Activated naive CD4-positive, alpha-beta T cell treated with anti-CD3 and anti-CD28 coated beads, Interleukin-2, amount 50 U/mL, for 16 hours (primary cell): Measurements from ENCODE around the gene ADRM1.

Experiments
- DNase-seq: peaks from one replicate; pipeline ENCODE4 v3.0.0-alpha.2; 2020

ADRM1 gene

DNA sequence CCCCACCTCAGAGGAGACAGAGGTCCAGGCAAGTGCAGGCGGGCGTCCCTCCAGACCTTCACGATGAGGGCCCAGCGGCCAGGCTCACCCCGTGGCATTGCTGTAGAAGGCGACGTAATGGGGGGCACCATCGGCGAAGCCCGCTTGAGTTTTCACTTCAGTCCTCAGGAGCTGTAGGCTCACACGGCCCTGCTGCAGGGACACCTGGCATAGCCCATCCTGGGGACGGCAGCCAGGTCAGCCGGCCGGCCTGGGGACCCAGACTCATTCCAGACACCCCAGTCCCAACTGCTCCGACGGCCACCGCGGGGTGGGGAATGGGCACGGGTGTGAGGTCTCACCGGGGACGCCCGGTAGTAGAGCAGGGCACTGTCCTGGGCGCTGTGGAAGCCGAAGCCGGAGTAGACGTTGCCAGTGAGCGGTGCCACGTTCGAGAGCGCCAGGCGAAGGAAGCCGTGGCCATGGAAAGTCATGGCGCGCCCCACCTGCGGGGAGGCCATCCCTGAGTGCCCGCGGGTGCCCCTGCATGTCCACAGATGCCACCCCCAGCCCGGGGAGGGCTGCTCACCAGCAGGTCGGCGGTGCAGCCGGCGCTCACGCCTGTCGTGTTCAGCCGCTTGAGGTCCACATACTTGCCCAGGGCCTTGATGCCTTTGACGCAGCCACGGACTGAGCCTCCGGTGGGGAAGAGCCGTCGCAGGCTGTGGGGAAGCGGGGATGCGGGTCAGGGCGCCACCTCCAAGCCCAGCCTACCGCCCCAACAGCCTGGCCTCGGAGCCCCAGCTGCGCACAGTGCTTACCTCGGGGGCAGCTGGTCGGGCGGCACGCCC, 9.2 kb downstream of the ADRM1 start:
- no peak for DNase-seq

DNA sequence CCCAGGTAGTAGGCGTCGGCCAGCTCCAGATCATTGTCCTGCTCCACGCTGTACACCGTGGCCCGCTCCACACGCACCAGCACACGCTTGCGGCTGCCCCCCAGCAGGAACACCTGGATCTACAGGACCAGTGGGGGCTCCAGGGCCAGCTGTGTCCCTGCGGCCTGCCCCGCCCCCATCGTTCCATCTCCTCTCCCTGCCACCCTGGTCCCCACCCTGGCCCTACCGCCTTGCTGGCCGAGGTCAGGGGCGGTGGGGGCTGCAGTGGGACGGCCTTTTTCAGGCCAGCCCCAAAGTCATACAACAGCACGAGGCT, 9.8 kb downstream of the ADRM1 start:
- no peak for DNase-seq

DNA sequence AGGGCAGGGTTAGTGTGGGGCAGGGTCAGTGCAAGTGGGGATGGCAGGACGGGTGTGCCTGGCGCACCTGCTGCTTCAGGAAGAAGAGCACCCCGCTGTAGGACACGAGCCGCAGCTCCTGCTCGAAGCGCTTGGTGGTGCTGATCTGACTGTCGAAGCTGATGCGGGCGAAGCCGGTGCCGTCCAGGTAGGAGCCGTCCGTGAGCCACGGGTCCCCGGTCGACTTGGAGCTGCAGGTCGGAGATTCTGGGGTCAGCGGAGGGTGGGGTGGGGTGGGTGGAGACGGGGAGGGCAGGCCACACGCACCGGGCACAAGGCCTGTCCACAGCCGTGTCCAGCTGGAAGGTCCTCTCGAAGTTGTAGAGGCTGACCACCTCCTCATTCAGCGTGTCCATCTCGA, 10.2 kb downstream of the ADRM1 start:
- no peak for DNase-seq

DNA sequence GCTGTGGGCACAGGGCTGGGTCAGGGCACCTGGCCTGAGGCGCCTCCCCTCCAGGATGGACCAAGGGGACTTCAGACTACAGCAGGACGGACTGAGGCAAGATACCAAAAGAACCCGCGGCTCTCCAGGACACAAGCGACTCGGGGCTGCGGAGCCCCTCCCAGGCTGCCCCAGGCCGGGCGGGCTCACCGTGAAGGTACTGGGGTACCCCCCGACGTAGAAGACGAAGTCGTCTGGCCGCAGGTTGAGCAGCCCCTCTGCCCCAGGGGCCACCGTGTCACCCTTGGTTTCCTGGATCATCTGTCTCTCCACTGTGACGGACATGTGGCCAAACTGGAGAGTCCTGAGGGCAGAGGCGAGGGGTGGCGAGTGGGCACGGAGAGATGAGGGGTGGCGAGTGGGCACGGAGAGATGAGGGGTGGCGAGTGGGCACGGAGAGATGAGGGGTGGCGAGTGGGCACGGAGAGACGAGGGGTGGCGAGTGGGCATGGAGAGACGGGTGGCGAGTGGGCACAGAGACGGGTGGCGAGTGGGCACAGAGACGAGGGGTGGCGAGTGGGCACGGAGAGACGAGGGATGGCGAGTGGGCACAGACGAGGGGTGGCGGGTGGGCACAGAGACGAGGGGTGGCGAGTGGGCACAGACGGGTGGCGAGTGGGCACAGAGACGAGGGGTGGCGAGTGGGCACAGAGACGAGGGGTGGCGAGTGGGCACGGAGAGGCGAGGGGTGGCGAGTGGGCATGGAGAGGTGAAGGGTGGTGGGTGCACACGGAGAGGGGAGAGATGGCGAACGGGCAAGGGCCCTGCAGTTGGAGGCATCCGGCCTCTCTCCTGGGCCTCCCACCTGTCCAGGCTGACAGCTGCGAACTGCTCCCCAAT, 10.9 kb downstream of the ADRM1 start:
- no peak for DNase-seq

DNA sequence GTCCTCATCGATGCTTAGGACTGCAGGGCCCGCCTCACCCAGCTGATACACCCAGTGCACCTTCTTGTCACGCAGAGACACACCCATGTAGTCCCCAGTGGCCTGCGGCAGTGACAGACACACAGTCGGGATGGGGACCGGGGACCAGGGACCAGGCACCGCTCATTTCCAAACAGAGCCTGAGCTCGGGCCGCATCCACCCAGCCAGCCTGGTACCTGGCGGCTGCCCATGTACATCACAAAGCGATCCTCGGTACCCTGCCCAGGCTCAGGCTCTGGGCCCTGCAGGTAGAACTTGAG, 11.5 kb downstream of the ADRM1 start:
- no peak for DNase-seq

DNA sequence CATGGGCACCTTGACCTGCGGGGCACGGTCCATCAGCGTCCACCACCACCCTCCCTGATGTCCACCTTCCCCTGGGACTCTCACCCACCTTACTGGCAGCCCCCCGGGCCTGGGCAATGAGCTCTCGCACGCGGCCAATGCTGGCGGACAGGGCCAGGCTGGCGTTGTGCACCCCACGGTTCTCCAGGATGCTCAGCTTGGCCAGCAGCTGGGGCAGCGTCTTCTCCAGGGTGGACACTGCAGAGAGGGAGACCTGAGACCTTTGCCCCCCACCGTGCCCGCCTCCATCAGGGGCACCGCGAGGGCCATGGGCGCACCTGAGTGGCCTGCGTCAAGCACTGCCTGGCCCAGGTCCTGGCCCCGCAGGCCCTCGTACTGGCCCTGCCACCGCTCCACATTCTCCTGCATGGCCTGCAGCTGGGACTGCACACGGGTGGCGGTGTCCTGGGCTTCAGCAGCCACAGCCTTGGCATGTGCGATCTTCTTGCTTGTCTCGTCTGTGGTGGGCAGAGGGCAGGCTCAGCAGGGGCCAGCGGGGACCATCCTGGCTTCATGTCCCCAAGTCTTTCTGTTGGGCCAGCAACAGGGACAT, 12.0 kb downstream of the ADRM1 start:
- no peak for DNase-seq

DNA sequence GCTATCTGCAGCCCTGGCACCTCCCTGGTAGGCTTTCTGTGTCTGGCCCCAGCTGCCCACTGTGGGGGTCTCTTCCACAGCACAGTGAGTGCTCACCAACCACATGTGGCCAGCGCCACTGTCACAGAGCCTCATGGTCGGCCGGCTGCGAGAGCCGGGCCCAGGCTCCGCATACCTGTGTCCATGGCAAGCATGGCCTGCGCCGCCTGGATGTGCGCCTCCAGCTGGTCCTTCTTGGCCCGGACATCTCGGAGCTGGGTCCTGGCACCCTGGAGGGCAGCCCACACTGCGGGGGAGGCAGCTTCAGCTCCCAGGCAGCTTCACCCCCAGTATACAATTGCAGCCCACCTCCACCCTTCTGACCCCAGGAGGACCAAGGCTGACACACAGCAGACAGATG, 13.0 kb downstream of the ADRM1 start:
- DNase-seq: no peak

DNA sequence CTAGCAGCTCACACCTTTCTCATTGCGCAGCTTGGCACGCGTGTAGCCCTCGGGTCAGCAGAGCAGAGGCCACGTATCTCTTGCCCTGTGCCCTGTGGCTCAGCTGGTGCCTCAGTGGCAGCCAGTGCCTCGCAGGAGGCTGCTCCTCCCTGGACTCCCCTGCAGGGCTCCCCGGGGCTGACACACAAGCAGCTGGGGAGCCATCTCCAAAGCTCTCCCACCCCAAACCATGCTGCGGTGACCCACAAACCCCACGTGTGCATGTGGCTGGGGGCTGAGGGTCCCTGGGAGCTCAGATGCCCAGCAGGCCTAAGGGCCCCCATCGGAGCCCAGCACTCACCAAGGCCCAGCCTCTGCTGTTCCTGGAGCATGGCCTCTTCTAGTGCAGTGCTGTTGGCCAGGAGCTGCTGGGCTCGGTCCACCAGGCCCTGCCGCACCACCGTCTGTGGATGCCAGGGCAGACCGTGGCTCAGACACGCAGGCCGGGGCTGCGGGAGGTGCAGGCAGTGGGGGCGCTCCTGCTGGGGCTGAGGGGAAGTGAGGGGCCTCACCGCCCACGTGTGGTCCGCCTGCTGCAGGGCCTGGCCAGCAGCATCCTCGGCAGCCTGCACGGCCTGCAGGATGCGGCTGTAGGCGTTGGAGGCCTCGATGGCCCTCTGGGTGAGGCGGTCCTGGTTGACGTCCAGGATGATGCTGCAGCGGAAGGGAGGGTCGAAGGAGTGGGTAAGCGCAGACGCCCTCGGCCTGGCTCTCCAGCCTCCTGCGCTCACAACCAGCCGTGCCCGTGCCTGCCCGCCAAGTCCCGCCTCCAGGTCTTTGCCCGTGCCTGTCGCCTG, 13.8 kb downstream of the ADRM1 start:
- DNase-seq: no peak

DNA sequence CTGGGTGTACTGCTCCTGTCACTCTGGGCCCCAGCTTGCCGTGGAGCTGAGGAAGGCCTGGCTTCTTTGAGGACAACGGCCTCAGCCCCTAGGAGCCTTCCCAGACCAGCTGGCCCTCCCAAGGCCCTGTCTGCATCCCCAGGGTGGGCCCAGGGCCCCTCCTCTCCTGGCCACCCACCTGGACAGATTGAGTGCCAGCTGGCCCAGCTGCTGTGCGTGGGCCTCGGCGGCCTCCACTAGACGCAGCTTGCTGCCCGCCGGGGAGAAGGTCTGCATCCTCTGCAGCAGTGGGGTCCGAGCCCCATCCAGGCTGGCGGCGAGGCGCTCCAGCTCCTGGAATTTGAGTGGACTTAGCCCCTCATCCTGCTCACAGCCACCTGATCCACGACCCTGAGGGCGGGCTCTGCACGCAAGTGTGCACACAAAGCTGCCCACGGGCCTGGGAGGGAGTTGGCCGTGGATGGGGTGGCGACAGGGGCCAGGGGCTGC, 14.4 kb downstream of the ADRM1 start:
- DNase-seq: no peak

DNA sequence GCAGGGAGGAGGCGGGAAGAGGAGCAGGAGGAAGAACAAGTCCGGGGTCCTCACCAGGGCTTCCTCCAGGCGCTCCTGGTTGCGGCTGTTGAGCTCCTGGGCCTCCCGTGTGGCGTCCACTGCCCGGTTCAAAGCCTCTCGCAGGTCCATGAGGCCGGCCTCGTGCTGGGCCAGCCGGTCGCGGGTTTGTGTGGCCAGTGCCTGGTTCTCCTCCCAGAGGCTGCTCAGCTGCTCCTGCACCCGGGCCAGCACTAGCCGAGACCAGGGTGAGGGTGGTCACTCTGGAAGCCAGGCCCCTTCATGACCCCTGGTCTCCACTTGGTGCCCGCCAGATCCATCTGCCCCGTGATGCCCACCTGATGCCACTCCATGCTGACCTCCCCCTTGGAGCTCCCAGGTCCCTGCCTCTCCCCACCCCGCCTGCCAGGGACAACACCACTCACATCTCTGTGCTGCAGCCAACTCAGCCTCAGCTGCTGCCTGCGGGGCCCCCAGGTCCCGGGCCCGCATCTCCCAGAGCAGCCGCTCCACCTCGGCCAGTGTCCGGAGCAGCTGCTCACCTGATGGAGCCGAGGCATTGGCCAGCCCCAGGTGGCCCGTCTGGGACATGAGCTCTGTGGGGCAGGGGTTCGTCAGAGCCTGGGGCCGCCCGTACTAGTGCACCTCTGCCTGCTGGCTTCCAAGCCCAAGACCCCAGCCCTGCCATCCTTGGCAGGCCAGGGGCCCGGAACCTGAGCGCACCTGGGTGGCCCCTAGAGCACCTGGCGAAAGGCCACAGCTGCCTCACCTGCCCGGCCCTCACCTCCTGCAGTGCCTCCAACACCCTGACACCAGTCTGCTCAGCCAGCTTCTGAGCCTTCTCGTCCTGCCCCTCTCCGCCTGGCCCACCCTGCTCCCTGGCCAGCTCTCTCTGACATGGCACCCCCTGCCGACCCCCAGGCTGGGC, 15.9 kb downstream of the ADRM1 start:
- DNase-seq: no peak

DNA sequence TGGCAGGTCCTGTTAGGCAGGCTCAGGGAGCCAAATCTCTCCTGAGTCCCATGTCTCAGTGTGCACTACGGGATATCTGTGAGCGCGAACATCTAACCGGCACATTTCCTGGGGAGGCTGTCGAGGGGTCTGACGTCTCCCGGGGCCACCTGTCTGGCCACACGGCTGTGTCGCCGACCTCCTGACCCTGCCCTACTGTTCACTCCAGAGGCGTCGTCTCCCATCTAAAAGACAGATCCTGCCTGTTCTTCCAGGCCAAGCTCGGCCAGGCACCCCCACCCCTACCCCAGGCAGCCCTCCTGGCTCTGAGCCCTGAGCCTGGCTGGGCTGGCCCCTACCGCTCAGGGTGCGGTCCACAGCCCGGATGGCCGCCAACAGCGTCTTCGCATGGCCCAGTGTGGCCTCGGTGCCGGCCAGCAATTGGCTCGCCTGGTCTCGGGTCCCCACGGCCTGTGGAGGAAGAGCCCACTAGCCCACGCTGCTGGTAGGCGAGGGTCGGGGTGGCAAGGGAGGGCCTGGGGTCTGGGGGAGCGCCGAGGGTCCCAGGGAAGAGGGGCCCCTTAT, 16.6 kb downstream of the ADRM1 start:
- no peak for DNase-seq

DNA sequence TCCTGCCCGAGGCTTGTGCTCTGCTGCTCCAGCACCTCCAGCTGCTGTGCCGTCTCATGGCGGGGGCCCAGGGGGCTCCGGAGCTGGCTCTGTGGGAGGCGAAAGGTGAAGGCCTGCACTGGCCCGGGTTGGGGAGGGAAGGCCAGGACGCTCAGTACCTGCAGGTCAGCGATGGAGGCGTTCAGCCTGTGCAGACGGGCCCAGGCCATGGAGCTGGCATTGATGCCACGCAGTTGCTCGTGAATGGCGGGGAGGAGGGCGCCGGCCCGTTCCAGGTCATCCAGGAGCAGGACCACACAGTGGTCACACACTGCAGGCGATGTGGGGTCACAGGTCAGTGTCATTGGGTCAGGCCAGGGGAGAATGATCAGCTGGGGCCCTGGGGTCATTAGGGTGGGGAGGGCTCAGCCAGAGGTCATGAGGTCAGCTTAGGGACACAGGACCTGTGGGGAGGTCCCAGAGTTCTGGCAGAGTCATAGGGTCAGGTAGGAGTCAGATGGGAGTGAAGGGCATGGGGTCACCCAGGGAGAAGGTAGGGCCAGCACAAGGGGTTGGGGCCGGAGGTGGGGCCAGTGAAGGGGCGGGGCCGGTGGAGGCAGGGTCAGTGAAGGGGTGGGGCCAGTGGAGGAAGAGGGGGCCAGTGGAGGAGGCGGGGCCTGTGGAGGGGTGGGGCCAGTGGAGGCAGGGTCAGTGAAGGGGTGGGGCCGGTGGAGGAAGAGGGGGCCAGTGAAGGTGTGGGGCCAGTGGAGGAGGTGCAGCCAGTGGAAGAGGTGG, 18.0 kb downstream of the ADRM1 start:
- DNase-seq: no peak

DNA sequence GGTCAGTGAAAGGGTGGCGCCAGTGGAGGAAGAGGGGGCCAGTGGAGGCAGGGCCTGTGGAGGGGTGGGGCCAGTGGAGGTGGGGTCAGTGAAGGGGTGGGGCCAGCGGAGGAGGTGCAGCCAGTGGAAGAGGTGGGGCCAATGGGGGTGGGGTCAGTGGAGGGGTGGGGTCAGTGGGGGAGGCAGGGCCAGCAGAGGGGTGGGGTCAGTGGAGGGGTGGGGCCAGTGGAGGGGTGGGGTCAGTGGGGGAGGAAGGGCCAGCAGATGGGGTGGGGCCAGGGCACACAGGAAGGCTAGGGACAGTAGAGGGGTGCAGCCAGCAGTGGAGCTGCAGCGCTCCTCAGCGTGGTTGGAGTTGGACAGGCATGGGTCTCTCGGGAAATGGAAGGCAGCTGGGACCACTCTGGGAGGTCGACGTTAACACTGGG, 18.7 kb downstream of the ADRM1 start:
- no peak for DNase-seq

DNA sequence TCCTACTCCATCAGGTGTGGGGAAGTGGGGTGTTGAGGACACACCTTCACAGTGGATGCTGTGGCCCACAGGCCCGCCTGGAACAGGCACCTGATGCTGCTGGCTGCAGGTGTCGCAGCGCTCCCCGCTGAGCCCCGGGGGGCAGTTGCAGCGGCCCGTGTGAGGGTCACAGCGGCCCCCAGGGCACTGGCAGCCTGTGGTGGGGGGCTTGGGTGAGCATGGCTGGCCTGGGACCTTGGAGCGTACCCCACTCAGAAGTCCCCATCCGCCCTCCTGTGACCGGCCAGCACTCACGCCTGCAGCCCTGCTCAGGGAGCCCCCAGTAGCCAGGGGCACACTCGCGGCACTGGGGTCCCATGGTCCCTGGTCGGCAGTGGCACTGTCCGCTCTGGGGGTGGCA, 19.2 kb downstream of the ADRM1 start:
- DNase-seq: no peak

DNA sequence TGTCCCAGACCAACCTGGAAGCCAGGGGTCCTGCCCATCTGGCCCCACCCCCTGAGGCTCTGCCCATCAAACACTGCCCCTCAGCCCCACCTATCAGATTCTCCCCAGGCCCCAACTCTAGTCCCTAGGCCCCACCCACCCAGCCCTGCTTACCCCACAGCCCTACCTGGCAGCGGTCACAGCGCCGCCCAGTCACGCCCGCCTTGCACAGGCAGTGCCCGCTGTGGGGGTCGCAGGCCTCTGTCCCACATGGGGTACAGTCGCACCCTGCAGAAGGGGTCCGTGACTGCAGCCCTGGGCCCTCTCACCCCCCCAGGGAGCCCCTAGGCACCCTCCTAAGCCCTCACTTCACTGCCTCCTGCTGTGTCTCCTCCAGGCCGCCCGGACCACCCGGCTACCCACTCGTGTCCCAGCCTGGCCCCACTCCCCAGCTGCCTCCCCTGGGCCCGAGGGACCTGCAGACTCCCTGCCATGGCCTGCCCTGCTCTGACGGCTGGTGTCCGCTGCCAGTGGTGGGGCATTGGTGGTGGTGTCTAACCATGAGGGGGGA, 19.8 kb downstream of the ADRM1 start:
- DNase-seq: no peak

DNA sequence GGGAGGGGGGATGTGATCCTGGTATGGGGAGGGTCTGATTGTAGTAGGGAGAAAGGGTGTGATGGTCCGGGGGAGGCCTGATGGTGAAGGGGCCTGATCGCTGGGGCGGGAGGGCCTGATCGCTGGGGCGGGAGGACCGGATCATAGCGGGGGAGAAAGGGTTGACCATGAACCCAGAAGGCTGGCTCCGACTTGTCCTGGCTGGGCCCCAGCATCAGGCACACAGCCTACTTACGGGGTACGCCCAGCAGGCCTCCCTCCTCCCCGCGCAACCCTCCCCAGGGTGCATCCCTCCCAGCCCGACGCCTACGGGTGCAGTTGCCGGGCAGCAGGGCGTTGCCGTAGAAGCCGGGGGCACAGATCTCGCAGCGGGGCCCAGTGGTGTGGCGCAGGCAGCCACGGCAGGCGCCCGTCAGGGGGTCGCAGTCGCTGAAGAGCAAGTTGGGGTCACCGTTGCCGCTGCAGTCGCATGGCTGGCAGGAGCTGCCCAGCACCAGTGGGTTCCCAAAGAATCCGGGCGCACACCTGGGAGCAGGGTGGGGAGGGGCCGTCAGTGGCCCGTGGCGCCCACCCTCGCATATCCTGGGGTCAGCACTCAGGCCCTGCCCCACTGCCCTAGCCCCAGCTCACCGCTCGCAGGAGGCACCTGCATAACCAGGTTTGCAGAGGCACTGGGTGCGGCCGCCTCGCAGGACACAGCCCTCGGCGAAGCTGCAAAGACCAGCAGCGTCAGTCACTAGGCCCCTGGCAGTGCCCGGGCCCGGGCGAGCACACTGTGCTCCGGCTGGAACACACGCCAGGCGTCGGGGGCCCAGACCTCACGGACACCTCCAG, 20.6 kb downstream of the ADRM1 start:
- DNase-seq: no peak

DNA sequence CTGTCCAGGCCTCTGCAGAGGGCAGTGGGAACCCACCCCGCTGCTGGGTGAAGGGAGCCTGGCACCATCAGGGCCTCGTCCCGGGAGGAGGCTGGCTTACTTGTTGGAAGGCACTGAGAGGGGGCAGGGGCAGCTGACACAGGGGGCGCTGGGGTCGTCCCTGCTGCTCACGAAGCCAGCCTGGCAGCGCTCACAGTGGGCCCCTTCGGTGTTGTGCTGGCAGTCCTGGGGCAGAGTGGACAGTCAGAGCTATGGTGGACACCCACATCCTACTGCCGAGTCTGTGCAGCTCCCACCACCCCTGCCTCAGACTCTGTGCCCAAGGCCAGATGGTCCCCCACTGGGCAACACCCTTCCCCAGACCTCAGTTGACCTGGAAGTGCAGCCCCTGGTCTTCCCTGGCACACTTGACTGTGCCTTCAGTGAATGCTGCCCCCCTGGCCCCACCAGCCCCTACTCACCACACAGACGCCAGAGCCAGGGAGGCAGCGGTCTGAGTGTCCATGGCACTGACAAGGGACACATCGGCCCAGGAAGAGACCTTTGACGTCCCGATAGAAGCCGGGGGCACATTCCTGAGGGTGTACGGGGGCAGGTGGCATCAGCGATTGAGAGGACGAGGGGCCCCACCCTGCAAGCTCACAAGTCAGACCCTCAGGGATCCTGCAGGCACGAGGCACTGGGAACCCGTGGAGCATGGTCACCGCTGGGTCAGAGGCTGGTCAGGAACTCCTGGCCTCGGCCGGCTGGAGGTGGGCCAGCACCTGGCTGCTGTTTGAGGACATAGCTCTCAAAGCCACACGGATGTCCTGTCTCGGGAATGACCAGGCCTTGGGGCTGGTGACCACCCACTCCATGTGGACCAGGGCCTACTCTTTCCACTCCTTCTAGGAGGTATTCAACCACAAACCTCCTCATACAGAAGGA, 21.4 kb downstream of the ADRM1 start:
- no peak for DNase-seq
